GM18951 (cell line): Measurements from ENCODE around the gene MMP17.

Experiments
- POLR2A ChIP-seq: IDR thresholded peaks from 4 replicates; pipeline ENCODE4 v1.6.1; 2011; ENCODE audit warnings: mild to moderate bottlenecking; ENCODE audit not compliant: insufficient read length, insufficient read depth; ENCODE audit errors: extremely low read depth
- in situ Hi-C: fragments of 300-500 bp; cut with MboI; formaldehyde crosslinking; loops from one replicate; pipeline ENCODE4 v1.12.0; 2022; ENCODE audit warnings: low sequenced_read_pairs, mixed read lengths, inconsistent platforms; ENCODE audit not compliant: unreplicated experiment

The MMP17 gene

GRCh38 chr12:131829791-131830334 lies 1.7 kb downstream of the MMP17 start:
- no peak for TF ChIP-seq POLR2A
- in situ Hi-C loops, result no loop called here

- in situ Hi-C loops, result no loop called here
These were observed 2.2 kb downstream of the MMP17 start for GRCh38 chr12:131830335-131830913.

GRCh38 chr12:131830914-131831571 lies 2.9 kb downstream of the MMP17 start:
- TF ChIP-seq POLR2A, result no peak
- in situ Hi-C loops, result no loop called here

More at GRCh38 chr12:131830335-131830913, 2.2 kb downstream of the MMP17 start:
- TF ChIP-seq POLR2A, result no peak

GRCh38 chr12:131831635-131832041 lies 3.4 kb downstream of the MMP17 start:
- in situ Hi-C loops, result no loop called here

GRCh38 chr12:131832321-131833231 lies 4.4 kb downstream of the MMP17 start:
- in situ Hi-C loops, result no loop called here
- no peak for TF ChIP-seq POLR2A

More at GRCh38 chr12:131831635-131832041, 3.4 kb downstream of the MMP17 start:
- no peak for TF ChIP-seq POLR2A

- in situ Hi-C loops, result no loop called here
- no peak for TF ChIP-seq POLR2A
These were observed 5.2 kb downstream of the MMP17 start for GRCh38 chr12:131833288-131833895.

GRCh38 chr12:131833896-131834641 lies 5.9 kb downstream of the MMP17 start:
- in situ Hi-C loops, result no loop called here
- TF ChIP-seq POLR2A, result no peak

GRCh38 chr12:131834798-131835615 lies 6.8 kb downstream of the MMP17 start:
- in situ Hi-C loops, result no loop called here
- no peak for TF ChIP-seq POLR2A

- in situ Hi-C loops, result no loop called here
- no peak for TF ChIP-seq POLR2A
These were observed 7.5 kb downstream of the MMP17 start for GRCh38 chr12:131835616-131836171.

GRCh38 chr12:131836193-131836592 lies 8.0 kb downstream of the MMP17 start:
- TF ChIP-seq POLR2A, result no peak
- in situ Hi-C loops, result no loop called here

- no peak for TF ChIP-seq POLR2A
- in situ Hi-C loops, result no loop called here
These were observed 8.7 kb downstream of the MMP17 start for GRCh38 chr12:131836714-131837397.
